K562 (cell line): ENCODE results near the gene E2F2. TPM values are rescaled to one million over a fixed set of nuclear protein-coding genes. Genes with fewer than 3 reads are reported as not detected.
A peak's percentile ranks its signal among the peaks of the same experiment; 100 is the strongest.

ENCODE experiments used
- ASH1L ChIP-seq: fragments of 450-650 bp; IDR thresholded peaks from 2 replicates; pipeline ENCODE4 v1.6.1; 2018; ENCODE audit warnings: borderline replicate concordance, mild to moderate bottlenecking, low read depth; ENCODE audit not compliant: partially characterized antibody
- BRF2 ChIP-seq: IDR thresholded peaks from 3 replicates; pipeline ENCODE4 v1.6.1; 2011; ENCODE audit warnings: borderline replicate concordance, mild to moderate bottlenecking; ENCODE audit not compliant: insufficient read length, insufficient read depth
- FOSL1 ChIP-seq: fragments of 200-800 bp; sonication (Bioruptor generic); conservative IDR thresholded peaks from 2 replicates; pipeline ENCODE4 v1.6.1; 2016; ENCODE audit warnings: missing genetic modification characterization, missing compliant biosample characterization
- HDGF ChIP-seq: fragments of 450-650 bp; IDR thresholded peaks from 2 replicates; pipeline ENCODE4 v1.6.1; 2016
- HIVEP1 ChIP-seq: fragments of 250-450 bp; sonication (Bioruptor Pico); IDR thresholded peaks from 2 replicates; pipeline ENCODE4 v1.4.0; 2020; ENCODE audit warnings: mild to moderate bottlenecking
- ID3 ChIP-seq, 2 experiments: fragments of 250-450 bp in 1 of 2; fragments of 450-650 bp in 1 of 2; sonication (Bioruptor Pico) in 1 of 2; IDR thresholded peaks; 2 replicates each; pipeline versions ENCODE4 v1.6.1 to v1.8.0; 2016 to 2021; ENCODE audit warnings: mild to moderate bottlenecking in 2 of 2, moderate library complexity in 2 of 2, missing compliant biosample characterization in 1 of 2, missing genetic modification characterization in 1 of 2
- MAX ChIP-seq: sonication (generic); formaldehyde crosslinking; IDR thresholded peaks from 2 replicates; pipeline ENCODE4 v1.9.0; 2022; ENCODE audit warnings: mild to moderate bottlenecking, missing genetic modification reagents
- MTA1 ChIP-seq: fragments of 450-650 bp; IDR thresholded peaks from 2 replicates; pipeline ENCODE4 v1.6.1; 2017; ENCODE audit warnings: borderline replicate concordance
- MTF1 ChIP-seq: fragments of 250-450 bp; sonication (Bioruptor Pico); IDR thresholded peaks from 2 replicates; pipeline ENCODE4 v1.9.0; 2021; ENCODE audit warnings: moderate library complexity, mild to moderate bottlenecking, inconsistent platforms, borderline replicate concordance
- NFIC ChIP-seq: fragments of 450-650 bp; IDR thresholded peaks from 2 replicates; pipeline ENCODE4 v1.6.1; 2017; ENCODE audit warnings: mild to moderate bottlenecking, inconsistent platforms
- NFXL1 ChIP-seq: fragments of 450-650 bp; formaldehyde crosslinking; IDR thresholded peaks from 2 replicates; pipeline ENCODE4 v1.4.0; 2021; ENCODE audit warnings: mild to moderate bottlenecking
- POLR2A ChIP-seq: fragments of 450-650 bp; conservative IDR thresholded peaks from 2 replicates; pipeline ENCODE4 v1.6.1; 2016
- POLR2B ChIP-seq: fragments of 450-650 bp; IDR thresholded peaks from 2 replicates; pipeline ENCODE4 v1.6.1; 2018; ENCODE audit warnings: low read depth; ENCODE audit not compliant: partially characterized antibody
- SMC3 ChIP-seq: conservative IDR thresholded peaks from 2 replicates; pipeline ENCODE4 v1.6.1; 2011; ENCODE audit warnings: low read depth, low read length, improper control_type of control experiment; ENCODE audit not compliant: insufficient read depth
- TOE1 ChIP-seq, 2 experiments: fragments of 450-650 bp in 1 of 2; sonication (generic) in 1 of 2; formaldehyde crosslinking in 1 of 2; IDR thresholded peaks; 2 replicates each; pipeline versions ENCODE4 v1.7.1 to v1.8.0; 2016 to 2022; ENCODE audit warnings: borderline replicate concordance in 2 of 2, mild to moderate bottlenecking in 2 of 2, antibody characterized with exemption in 1 of 2, inconsistent platforms in 1 of 2, low read depth in 1 of 2, missing genetic modification reagents in 1 of 2, moderate library complexity in 1 of 2
- ZBTB12 ChIP-seq: fragments of 250-450 bp; sonication (Bioruptor Pico); IDR thresholded peaks from 2 replicates; pipeline ENCODE4 v1.4.0; 2020
- ZBTB2 ChIP-seq: fragments of 450-650 bp; IDR thresholded peaks from 2 replicates; pipeline ENCODE4 v1.6.1; 2016; ENCODE audit warnings: antibody characterized with exemption
- ZBTB49 ChIP-seq: sonication (generic); formaldehyde crosslinking; IDR thresholded peaks from 2 replicates; pipeline ENCODE4 v1.8.0; 2022; ENCODE audit warnings: missing genetic modification reagents, mild to moderate bottlenecking, borderline replicate concordance
- ZNF121 ChIP-seq: sonication (generic); formaldehyde crosslinking; conservative IDR thresholded peaks from 2 replicates; pipeline ENCODE4 v1.8.0; 2022; ENCODE audit warnings: missing genetic modification reagents
- ZNF134 ChIP-seq: fragments of 250-450 bp; sonication (Bioruptor Pico); conservative IDR thresholded peaks from 2 replicates; pipeline ENCODE4 v1.4.0; 2020
- ZNF316 ChIP-seq: fragments of 450-650 bp; IDR thresholded peaks from 2 replicates; pipeline ENCODE4 v1.6.1; 2016
- polyA plus RNA-seq, 8 experiments: library from polyadenylated mRNA; depleted of rRNA in 4 of 8; stranded (reverse) in 5 of 8; unstranded in 3 of 8; fragments of >200 nt; fragmentation: Nextera tagmentation in 2 of 8; fragmentation: Illumina TruSeq in 1 of 8; extraction: Ambion mirVana in 2 of 8; extraction: Trizol in 1 of 8; gene quantifications; 2 replicates each; pipeline versions ENCODE4 v1.2.1 to v1.2.3, GENCODE V29; 2011 to 2014; ENCODE audit warnings: inconsistent platforms in 1 of 8, missing spikeins in 1 of 8
- total RNA-seq, 7 experiments: library from RNA; depleted of rRNA in 6 of 7; stranded (reverse); fragments of >200 nt in 6 of 7; fragmentation: Illumina TruSeq in 2 of 7; extraction: Trizol in 2 of 7; gene quantifications; 2 replicates each; pipeline versions ENCODE4 v1.2.1 to v1.2.3, GENCODE V29; 2011 to 2021; ENCODE audit warnings: low replicate concordance in 1 of 7

E2F2 gene
- total and polyA plus RNA-seq, 9 of the 15 experiments (the other 6 are each of a cell fraction or from before 2014, with no cell fraction given) = 3.1 to 25.3 (median 11.4) TPM

GRCh38 chr1:23568608-23569383 lies 37.8 kb upstream of the E2F2 start (continued):
- TF ChIP-seq ZBTB2 = 0 out of 2 replicates have a peak, but pooled peaks have one; percentile 64
- no peak for TF ChIP-seq ZBTB12 (CRISPR knock-in tag)
- TF ChIP-seq ASH1L = no peak
- peak; percentile 78 for TF ChIP-seq POLR2A
- TF ChIP-seq ZNF316 = 0 out of 2 replicates have a peak, but pooled peaks have one; percentile 5
- TF ChIP-seq ZNF134 (CRISPR knock-in tag) = no peak
- TF ChIP-seq ZNF121 (CRISPR knock-in tag) = no peak
- peak; percentile 73 for TF ChIP-seq POLR2B
- TF ChIP-seq HDGF = 0 out of 2 replicates have a peak, but pooled peaks have one; percentile 58
- peak; percentile 31; the same call in 1 of the 2 replicates for TF ChIP-seq MAX (CRISPR knock-in tag)
- no peak for TF ChIP-seq NFXL1 (CRISPR knock-in tag)
- no peak for TF ChIP-seq SMC3
- TF ChIP-seq BRF2 = no peak
- no peak for TF ChIP-seq ID3 (CRISPR knock-in tag; IDR thresholded peaks at IDR 0.05)
- no peak; the same call in 1 of the 2 replicates for TF ChIP-seq ID3 (tag; IDR thresholded peaks at IDR 0.05)
- TF ChIP-seq ZBTB49 (CRISPR knock-in tag) = no peak
- TF ChIP-seq NFIC = no peak
- no peak for TF ChIP-seq FOSL1
- TF ChIP-seq TOE1 (IDR thresholded peaks at IDR 0.05; ENCODE audit: borderline replicate concordance) = 0 out of 2 replicates have a peak, but pooled peaks have one; percentile 42
- no peak for TF ChIP-seq TOE1 (CRISPR knock-in tag; IDR thresholded peaks at IDR 0.05; ENCODE audit: borderline replicate concordance, low read depth)
- TF ChIP-seq HIVEP1 (CRISPR knock-in tag) = no peak
- TF ChIP-seq MTA1 = peak; percentile 79
- no peak for TF ChIP-seq MTF1 (CRISPR knock-in tag)
